IMR-90 (cell line): ENCODE results near the gene CDH13. TPM values are rescaled to one million over a fixed set of nuclear protein-coding genes. Genes with fewer than 3 reads are reported as not detected.

Experiments used
- ATAC-seq: fragments of 200-7000 bp; cut with Tn5 transposase; 2 replicates; pipeline ENCODE4 v1.9.1; 2020; ENCODE audit warnings: low read depth, mild to moderate bottlenecking, moderate library complexity
- BruUV-seq: library from RNA; stranded (reverse); fragments of 400-500 nt; replicated peaks from 2 replicates; lab custom pipeline; 2021; lab: Mats Ljungman, UMichigan
- CTCF ChIA-PET: fragments of 300-600 bp; formaldehyde crosslinking; extraction: SDS; loops from one replicate; lab custom pipeline; 2021; ENCODE audit warnings: antibody characterized with exemption; lab: Yijun Ruan, JAX
- POLR2A ChIA-PET: fragments of 300-600 bp; sonication (Branson Sonifier 250); formaldehyde crosslinking; loops from one replicate; lab custom pipeline; 2022; ENCODE audit warnings: antibody characterized with exemption; ENCODE audit not compliant: unreplicated experiment; lab: Charles Lee
- DNase-seq: peaks from one replicate; pipeline ENCODE4 v3.0.0; 2013
- H2AFZ ChIP-seq: replicated peaks from 2 replicates; pipeline ENCODE3; 2013; ENCODE audit warnings: low read length, mild to moderate bottlenecking; ENCODE audit not compliant: poor library complexity
- H2AK5ac ChIP-seq: 2 replicates; pipeline ENCODE4 v1.6.1; 2013; ENCODE audit warnings: low read depth, low read length, inconsistent platforms
- H2AK9ac ChIP-seq: replicated peaks from 2 replicates; pipeline ENCODE3; 2013; ENCODE audit warnings: mild to moderate bottlenecking, low read depth, low read length, moderate library complexity; ENCODE audit not compliant: poor library complexity
- H2BK120ac ChIP-seq: 2 replicates; pipeline ENCODE4 v1.6.1; 2013; ENCODE audit warnings: low read depth, low read length, inconsistent platforms
- H2BK15ac ChIP-seq: 3 replicates; pipeline ENCODE4 v1.6.1; 2013; ENCODE audit warnings: low read depth, low read length, inconsistent platforms
- H2BK20ac ChIP-seq: 2 replicates; pipeline ENCODE4 v1.6.1; 2013; ENCODE audit warnings: low read depth, mild to moderate bottlenecking, inconsistent platforms, low read length, moderate library complexity
- H2BK5ac ChIP-seq: 2 replicates; pipeline ENCODE4 v1.6.1; 2013; ENCODE audit warnings: mild to moderate bottlenecking, low read depth, low read length, inconsistent platforms; ENCODE audit not compliant: poor library complexity, severe bottlenecking
- H3K14ac ChIP-seq: replicated peaks from 2 replicates; pipeline ENCODE4 v1.6.1; 2013; ENCODE audit warnings: low read depth, low read length, inconsistent platforms
- H3K18ac ChIP-seq: 2 replicates; pipeline ENCODE4 v1.6.1; 2013; ENCODE audit warnings: low read depth, low read length, control low read depth
- H3K23ac ChIP-seq: 2 replicates; pipeline ENCODE4 v1.6.1; 2013; ENCODE audit warnings: low read depth, low read length, inconsistent platforms
- H3K27ac ChIP-seq: 2 replicates; pipeline ENCODE4 v1.5.1; 2013; ENCODE audit warnings: mild to moderate bottlenecking, control low read depth, low read length; ENCODE audit not compliant: insufficient read depth
- H3K27me3 ChIP-seq: 2 replicates; pipeline ENCODE4 v1.6.1; 2013; ENCODE audit warnings: low read length; ENCODE audit not compliant: control insufficient read depth, insufficient read depth
- H3K36me3 ChIP-seq: 2 replicates; pipeline ENCODE4 v1.6.1; 2013; ENCODE audit warnings: low read length, mixed read lengths; ENCODE audit not compliant: control insufficient read depth, insufficient read depth
- H3K4ac ChIP-seq: 2 replicates; pipeline ENCODE4 v1.6.1; 2013; ENCODE audit warnings: low read depth, low read length, inconsistent platforms
- H3K4me1 ChIP-seq: 2 replicates; pipeline ENCODE4 v1.6.1; 2013; ENCODE audit warnings: low read length, mixed read lengths; ENCODE audit not compliant: control insufficient read depth, insufficient read depth
- H3K4me2 ChIP-seq: 2 replicates; pipeline ENCODE4 v1.6.1; 2013; ENCODE audit warnings: low read depth, mild to moderate bottlenecking, control low read depth, low read length, moderate library complexity
- H3K4me3 ChIP-seq: 2 replicates; pipeline ENCODE4 v1.5.1; 2013; ENCODE audit warnings: low read depth, mild to moderate bottlenecking, control low read depth, low read length, moderate library complexity; ENCODE audit not compliant: insufficient read depth
- H3K56ac ChIP-seq: 2 replicates; pipeline ENCODE4 v1.6.1; 2013; ENCODE audit warnings: low read length, inconsistent platforms; ENCODE audit not compliant: insufficient read depth; ENCODE audit errors: extremely low read depth
- H3K79me1 ChIP-seq, 2 experiments: 2 replicates each; pipeline ENCODE4 v1.6.1; 2013; ENCODE audit warnings: low read length in 2 of 2, inconsistent platforms in 1 of 2, low read depth in 1 of 2
- H3K9ac ChIP-seq: 2 replicates; pipeline ENCODE4 v1.6.1; 2013; ENCODE audit warnings: low read depth, low read length, control low read depth
- H3K9me1 ChIP-seq: 2 replicates; pipeline ENCODE4 v1.6.1; 2013; ENCODE audit warnings: low read length, inconsistent platforms; ENCODE audit not compliant: insufficient read depth
- H3K9me3 ChIP-seq: 2 replicates; pipeline ENCODE4 v1.6.1; 2013; ENCODE audit warnings: low read length; ENCODE audit not compliant: control insufficient read depth, insufficient read depth
- H4K20me1 ChIP-seq: 2 replicates; pipeline ENCODE4 v1.6.1; 2013; ENCODE audit warnings: low read length, inconsistent platforms; ENCODE audit not compliant: insufficient read depth
- H4K5ac ChIP-seq: 2 replicates; pipeline ENCODE4 v1.6.1; 2013; ENCODE audit warnings: mild to moderate bottlenecking, low read depth, low read length, control low read depth
- H4K8ac ChIP-seq, 2 experiments: 2 replicates each; pipeline ENCODE4 v1.6.1; 2013; ENCODE audit warnings: low read depth in 2 of 2, low read length in 2 of 2, control low read depth in 1 of 2, inconsistent platforms in 1 of 2
- H4K91ac ChIP-seq: 2 replicates; pipeline ENCODE4 v1.6.1; 2013; ENCODE audit warnings: low read depth, low read length, inconsistent platforms; ENCODE audit not compliant: insufficient read depth
- CEBPB ChIP-seq: IDR thresholded peaks from 2 replicates; pipeline ENCODE4 v1.6.1; 2012; ENCODE audit warnings: low read depth, low read length, improper control_type of control experiment
- CHD1 ChIP-seq: IDR thresholded peaks from 2 replicates; pipeline ENCODE4 v1.6.1; 2012; ENCODE audit warnings: low read depth, low read length, improper control_type of control experiment
- CTCF ChIP-seq: conservative IDR thresholded peaks from 2 replicates; pipeline ENCODE4 v1.5.1; 2012; ENCODE audit warnings: mild to moderate bottlenecking, low read depth, low read length, improper control_type of control experiment
- MAFK ChIP-seq: IDR thresholded peaks from 2 replicates; pipeline ENCODE4 v1.6.1; 2012; ENCODE audit warnings: low read depth, low read length, improper control_type of control experiment
- MXI1 ChIP-seq: IDR thresholded peaks from 2 replicates; pipeline ENCODE4 v1.6.1; 2012; ENCODE audit warnings: low read depth, mild to moderate bottlenecking, low read length, moderate library complexity, borderline replicate concordance
- SMC3 ChIP-seq: fragments of 150-350 bp; IDR thresholded peaks from 2 replicates; pipeline ENCODE4 v1.6.1; 2016; ENCODE audit warnings: low read depth, mild to moderate bottlenecking, antibody characterized with exemption, low read length, moderate library complexity
- WGBS, 2 experiments: methylation state at CpG; one replicate each; pipeline versions ENCODE4 v1.1.5 to v1.1.7; 2013; ENCODE audit warnings: missing lambda C conversion rate in 2 of 2; ENCODE audit not compliant: insufficient read length in 1 of 2; ENCODE audit errors: extremely low coverage in 2 of 2; 5-methylcytosine and 5-hydroxymethylcytosine counted together
- dilution Hi-C: fragments of 300-500 bp; cut with HindIII; formaldehyde crosslinking; loops from one replicate; pipeline ENCODE4 v1.14.3; 2018; ENCODE audit warnings: low sequenced_read_pairs; ENCODE audit not compliant: unreplicated experiment
- in situ Hi-C: fragments of 300-500 bp; cut with MboI; formaldehyde crosslinking; loops from 3 replicates; pipeline ENCODE4 v1.14.3; 2019; ENCODE audit warnings: low sequenced_read_pairs, inconsistent platforms, mixed read lengths
- intact Hi-C: fragments of 100-400 bp; cut with micrococcal nuclease; formaldehyde crosslinking; loops from 2 replicates; pipeline ENCODE4 v1.10.0; 2022
- polyA plus RNA-seq, 3 experiments: library from polyadenylated mRNA; depleted of rRNA; stranded (reverse); fragments of >200 nt; gene quantifications; 2 replicates each; pipeline ENCODE4 v1.2.3, GENCODE V29; 2012; ENCODE audit warnings: low replicate concordance in 1 of 3
- total RNA-seq: library from RNA; depleted of rRNA; stranded (reverse); fragments of >200 nt; gene quantifications from 2 replicates; pipeline ENCODE4 v1.2.3, GENCODE V29; 2012

Gene CDH13
- total and polyA plus RNA-seq, 2 of the 4 experiments (the other 2 are of a cell fraction), result 61.6 to 74.7 TPM

- Histone ChIP-seq H4K8ac (no peak overlapping the region), H2BK15ac (no peak overlapping the region), H3K14ac (no peak overlapping the region), H2AFZ (no peak overlapping the region), H2BK120ac (no peak overlapping the region), H4K5ac (no peak overlapping the region), H3K23ac (no peak overlapping the region), H2BK5ac (no peak overlapping the region), H3K9me1 (peaks cover 8% of the 10 kb centered on the region; the same call in 1 of the 2 replicates), H3K4me1 (no peaks in the 10 kb centered on the region), H4K20me1 (no peaks in the 10 kb centered on the region), H2AK9ac (no peak overlapping the region), H3K56ac (no peak overlapping the region), H3K36me3 (no peaks in the 10 kb centered on the region), H4K91ac (no peak overlapping the region), H3K18ac (no peak overlapping the region), H3K9me3 (no peaks in the 10 kb centered on the region), H3K79me1 (no peaks in the 10 kb centered on the region), H3K9ac (no peak overlapping the region), H3K4me3 (no peak overlapping the region), H3K27me3 (no peaks in the 10 kb centered on the region), H3K27ac (no peak overlapping the region), H2BK20ac (no peak overlapping the region), H2AK5ac (no peak overlapping the region), H3K4ac (no peak overlapping the region), H3K4me2 (no peak overlapping the region)
- ChIA-PET POLR2A (no interaction called here), CTCF (no interaction called here)
- WGBS, 2 experiments, result 42% methylated on average over 2 of the region's 7 CpGs; no CpG with 5 or more reads in 1 of the 2 experiments
- TF ChIP-seq CTCF (no peak), CHD1 (no peak), MXI1 (no peak), SMC3 (no peak), MAFK (no peak), CEBPB (no peak)
- no TSS peak for BruUV-seq
- in situ Hi-C loops (no loop called here), dilution Hi-C loops (no loop called here), intact Hi-C loops (no loop called here)
- DNase-seq, result no peak
- ATAC-seq, result no peak
Observed at GRCh38 chr16:83700918-83701317, 1074.1 kb downstream of the CDH13 start.
